GM18867 (cell line): ENCODE results near the gene TOR1B.
"Not testable (repeated sequence)": the region's sequence is repeated elsewhere in the genome, so short reads cannot be mapped to it uniquely, and the experiment has no call there.

Experiments used
- ATAC-seq: cut with Tn5 transposase; IDR thresholded peaks from one replicate; pipeline ENCODE4 v1.9.1; 2021; ENCODE audit warnings: mild to moderate bottlenecking, moderate library complexity; ENCODE audit not compliant: unreplicated experiment

TOR1B gene

GRCh38 chr9:129776096-129776495 lies 26.9 kb upstream of the TOR1B start:
- ATAC-seq, result not testable (repeated sequence)

DNA sequence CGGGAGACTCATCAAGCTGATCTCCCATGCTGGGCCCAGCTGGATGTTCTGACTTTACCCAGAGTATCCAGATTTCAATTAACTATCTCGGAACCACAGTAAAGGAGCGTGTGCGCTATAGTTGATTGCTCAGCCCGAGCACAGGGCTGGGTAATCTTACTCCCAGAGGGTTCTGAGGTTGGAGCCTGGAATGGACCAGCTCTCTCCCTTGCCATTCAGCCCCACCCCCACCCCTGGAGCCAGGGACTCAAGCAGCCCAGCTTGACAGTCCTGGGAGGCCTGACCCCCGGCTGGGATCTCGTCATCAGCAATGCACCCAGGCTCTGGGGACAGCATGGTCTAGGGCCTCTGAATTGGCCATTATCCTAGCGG lies 26.4 kb upstream of the TOR1B start:
- no peak for ATAC-seq

DNA sequence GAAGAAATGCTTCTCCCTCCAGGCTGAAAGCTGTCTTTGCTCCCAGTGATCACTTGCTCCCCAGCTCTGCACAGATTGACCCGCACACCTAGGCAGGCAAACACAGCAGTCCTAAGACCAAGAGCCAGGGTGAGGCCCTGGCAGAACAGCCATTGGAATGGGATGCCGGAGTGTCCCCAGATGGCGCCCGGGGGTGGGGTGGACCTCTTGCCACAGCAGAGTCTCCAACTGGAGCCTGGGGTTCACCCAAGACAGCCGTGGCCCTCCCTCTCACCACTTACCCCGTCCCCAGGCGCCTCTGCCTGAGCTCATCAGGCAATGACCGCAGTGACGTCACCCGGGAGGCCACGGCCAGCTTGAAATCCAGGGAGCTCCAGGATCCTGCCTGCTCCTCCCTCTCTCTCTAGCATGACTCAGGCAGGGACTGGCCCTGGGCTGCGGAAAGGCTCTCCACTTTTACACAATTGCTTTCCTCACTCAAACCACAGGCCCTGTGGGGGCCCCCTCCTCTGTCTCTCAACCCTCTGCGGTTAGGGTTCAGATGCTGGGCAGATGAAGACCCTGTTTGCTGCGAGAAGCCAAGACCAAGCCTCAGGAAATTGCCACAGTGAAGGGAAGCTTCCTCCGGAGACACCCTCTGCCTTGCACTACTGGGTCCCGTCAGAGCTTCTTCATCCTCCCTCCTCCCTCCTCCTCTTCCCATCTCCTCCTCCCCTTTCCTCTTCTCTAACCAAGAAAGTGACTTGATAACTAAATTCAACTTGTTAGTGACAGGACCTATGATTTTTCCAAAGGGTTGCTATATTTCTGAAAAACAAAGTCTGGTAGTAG lies 25.8 kb upstream of the TOR1B start:
- ATAC-seq, result no peak

GRCh38 chr9:129777769-129778130 lies 25.2 kb upstream of the TOR1B start:
- no peak for ATAC-seq

DNA sequence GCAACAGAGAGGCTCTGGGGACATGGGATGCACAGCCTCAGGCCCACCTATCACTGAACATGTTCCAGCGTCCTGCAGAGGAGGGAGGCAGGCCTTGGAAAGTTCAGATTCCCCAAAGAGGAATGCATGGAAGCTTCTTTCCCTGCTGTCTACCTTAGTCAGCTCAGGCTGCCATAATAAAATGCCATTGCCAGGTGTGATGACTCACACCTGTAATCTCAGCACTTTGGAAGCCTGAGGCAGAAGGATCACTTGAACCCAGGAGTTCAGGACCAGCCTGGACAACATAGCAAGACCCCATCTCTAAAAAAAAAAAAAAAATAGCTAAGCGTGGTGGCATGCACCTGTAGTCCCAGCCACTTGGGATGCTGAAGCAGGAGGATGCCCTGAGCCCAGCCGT lies 24.5 kb upstream of the TOR1B start:
- no peak for ATAC-seq

GRCh38 chr9:129779560-129780190 lies 23.3 kb upstream of the TOR1B start:
- ATAC-seq, result no peak

- ATAC-seq, result no peak
Measured at GRCh38 chr9:129781131-129781530, 21.9 kb upstream of the TOR1B start.

DNA sequence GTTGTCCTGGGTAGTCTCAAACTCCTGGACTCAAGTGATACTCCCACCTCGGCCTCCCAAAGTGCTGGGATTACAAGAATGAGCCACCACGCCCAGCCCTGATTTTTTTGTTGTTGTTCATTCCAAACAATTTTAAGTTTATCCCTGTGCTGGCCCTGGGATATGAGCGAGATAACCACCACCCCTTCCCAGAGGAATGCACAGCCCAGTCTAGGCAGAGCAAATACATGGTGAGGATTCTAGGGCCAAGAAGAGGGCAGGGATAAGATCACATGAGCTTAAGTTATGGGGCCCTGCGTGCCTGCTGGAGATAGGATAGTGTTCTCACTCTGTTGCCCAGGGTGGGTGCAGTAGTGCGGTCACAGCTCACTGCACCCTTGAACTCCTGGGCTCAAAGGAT lies 21.0 kb upstream of the TOR1B start:
- ATAC-seq, result no peak

DNA sequence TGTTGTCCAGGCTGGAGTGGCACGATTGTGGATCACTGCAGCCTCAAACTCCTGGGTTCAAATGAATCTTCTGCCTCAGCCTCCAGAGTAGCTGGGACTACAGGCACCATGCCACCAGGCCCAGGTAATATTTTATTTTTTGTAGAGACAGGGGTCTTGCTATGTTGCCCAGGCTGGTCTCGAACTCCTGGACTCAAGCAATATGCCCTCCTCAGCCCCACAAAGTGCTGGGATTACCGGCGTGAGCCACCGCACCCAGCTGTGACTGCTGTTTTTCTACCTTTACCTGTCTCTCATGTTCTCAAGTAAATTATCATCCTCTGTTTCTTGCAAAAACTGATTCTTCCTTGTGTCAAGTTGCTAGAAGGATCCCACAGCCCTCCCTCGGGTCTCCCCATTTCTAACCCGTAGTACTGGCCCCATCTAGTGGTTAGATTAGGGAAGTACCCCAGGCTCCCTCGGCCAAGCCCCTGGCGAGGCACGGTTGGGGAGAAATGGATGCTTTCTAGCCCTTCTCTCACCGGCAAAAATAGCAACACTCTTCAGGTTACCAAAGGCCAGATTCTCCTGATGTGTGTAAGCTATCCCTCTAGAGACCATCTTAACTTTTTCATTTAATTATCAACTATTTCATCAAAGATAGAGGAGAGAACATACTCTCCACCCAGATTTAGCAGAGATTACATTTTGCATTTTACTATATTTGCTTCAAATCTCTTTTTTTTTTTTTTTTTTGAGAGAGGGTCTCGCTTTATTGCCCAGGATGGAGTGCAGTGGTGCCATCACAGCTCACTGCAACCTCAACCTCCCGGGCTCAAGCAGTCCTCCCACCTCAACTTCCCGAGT lies 19.2 kb upstream of the TOR1B start:
- no peak for ATAC-seq

GRCh38 chr9:129784970-129785369 lies 18.0 kb upstream of the TOR1B start:
- not testable (repeated sequence) for ATAC-seq

GRCh38 chr9:129785866-129786265 lies 17.1 kb upstream of the TOR1B start:
- no peak for ATAC-seq

DNA sequence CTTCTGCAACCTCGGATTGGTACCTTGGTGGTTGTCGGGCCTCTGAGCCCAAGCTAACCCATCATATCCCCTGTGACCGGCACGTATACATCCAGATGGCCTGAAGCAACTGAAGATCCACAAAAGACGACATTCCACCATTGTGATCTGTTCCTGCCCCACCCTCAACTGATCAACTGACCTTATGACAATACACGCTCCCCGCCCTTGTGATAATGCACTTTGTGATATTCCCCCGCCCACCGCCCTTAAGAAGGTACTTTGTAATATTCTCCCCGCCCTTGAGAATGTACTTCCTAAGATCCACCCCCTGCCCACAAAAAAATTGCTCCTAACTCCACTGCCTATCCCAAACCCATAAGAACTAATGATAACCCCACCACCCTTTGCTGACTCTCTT lies 16.5 kb upstream of the TOR1B start:
- ATAC-seq, result no peak

- no peak for ATAC-seq
Measured at GRCh38 chr9:129794549-129794948, 8.4 kb upstream of the TOR1B start.

DNA sequence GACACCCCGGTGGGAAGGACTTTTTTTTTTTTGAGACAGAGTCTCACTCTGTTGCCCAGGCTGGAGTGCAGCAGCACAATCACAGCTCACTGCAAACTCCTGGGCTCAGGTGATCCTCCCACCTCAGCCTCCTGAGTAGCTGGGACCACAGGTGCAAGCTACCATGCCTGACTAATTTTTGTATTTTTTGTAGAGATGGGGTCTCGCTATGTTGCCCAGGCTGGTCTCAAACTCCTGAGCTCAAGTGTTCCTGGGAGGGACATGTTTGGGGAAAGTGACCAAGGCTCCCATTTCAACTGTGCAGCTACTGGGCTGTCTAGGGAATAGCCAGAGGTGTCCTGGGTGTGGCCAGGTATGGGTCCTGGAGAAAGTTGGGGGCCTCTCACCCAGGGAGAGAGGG lies 7.0 kb upstream of the TOR1B start:
- not testable (repeated sequence) for ATAC-seq

DNA sequence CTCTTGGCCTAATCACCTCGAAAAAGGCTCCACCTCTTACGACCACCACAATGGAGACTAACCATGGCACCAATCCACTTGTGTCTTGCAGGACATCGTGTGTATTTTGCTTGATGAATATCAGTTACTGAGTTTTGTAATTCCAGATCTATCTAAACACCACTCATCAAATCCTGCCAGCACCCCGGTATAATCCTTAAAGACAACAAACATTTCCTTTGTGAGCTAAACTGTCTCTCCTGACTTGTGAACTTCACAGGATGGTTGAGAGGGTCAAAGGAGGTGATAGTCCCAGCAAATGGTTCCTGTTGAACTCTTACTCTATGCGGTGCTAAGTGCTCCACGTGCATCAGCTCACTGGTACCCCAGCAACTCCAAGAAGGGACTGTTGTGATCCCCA lies 4.0 kb upstream of the TOR1B start:
- no peak for ATAC-seq

DNA sequence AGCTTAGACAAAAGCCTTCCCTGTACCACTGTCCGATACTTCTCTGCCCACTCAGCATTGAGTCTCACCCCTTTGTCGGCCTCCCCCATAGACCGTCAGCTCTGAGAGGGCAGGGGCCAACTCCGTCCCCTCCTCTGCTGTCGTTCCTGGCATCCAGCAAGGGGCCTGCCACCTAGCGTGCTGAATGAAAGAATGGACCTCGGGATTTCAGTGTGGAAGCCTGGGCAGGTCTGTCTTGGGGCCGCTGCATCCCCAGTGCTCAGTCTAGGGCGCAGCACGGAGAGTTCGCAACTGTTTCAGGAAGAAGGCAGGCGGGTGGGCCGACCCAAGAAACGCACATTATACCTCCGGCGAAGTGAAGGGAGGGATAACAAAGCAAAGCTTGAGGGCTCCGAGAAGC lies 1.5 kb upstream of the TOR1B start:
- no peak for ATAC-seq

GRCh38 chr9:129803676-129804060 lies 684 bp downstream of the TOR1B start:
- no peak for ATAC-seq

DNA sequence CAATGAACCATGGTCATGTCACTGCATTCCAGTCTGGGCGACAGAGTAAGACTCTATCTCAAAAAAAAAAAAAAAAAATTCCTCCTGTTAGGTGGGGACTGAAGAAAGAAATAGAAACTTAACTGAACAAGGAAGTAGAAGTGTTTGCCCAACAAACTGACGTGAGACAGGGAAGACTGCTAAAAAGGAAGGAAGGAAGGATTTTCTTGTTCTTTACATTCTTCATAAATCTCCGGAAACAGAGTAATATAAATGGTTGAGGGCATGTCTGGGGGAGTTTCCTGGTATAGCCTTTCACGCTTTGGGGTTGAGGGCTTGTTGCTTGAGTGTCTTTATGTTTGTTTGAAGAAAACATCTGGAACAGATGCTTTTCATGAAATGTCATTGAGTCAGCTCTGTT lies 3.1 kb downstream of the TOR1B start:
- ATAC-seq, result no peak

DNA sequence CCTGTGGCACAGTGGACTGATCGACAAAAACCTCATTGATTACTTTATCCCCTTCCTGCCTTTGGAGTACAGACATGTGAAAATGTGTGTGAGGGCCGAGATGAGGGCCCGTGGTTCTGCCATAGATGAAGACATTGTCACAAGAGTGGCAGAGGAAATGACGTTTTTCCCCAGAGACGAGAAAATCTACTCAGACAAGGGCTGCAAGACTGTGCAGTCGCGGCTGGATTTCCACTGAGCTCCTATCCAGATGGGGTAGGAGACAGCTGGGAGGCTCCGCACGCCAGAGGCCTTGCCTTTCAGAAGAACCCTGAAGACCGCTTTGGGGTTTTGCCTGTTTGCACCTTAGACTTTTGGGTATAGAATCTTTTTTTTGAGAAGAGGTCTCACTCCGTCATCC lies 6.4 kb downstream of the TOR1B start:
- ATAC-seq, result no peak

GRCh38 chr9:129810116-129810515 lies 7.1 kb downstream of the TOR1B start:
- ATAC-seq, result no peak

DNA sequence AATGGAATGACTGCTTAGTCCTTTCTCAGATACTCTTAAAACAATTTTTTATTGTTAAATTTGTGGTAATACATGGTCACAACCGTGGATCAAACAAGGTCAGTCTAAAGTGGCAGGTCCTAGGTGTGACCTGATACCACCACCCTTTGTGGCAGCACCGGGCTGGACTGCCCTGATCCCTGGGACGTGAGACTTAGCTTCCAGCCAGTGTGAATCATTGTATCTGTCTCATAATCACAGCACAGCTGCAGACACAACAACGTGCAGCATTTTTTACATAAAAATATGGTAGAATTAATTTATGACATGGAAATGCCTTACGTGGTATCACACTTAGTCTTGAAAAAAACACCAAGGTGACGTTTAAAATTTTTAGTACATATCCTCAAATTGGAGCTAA lies 7.8 kb downstream of the TOR1B start:
- no peak for ATAC-seq

- ATAC-seq, result no peak
Measured at GRCh38 chr9:129811967-129812363, 9.0 kb downstream of the TOR1B start.
